Keratinocyte (primary cell): ENCODE results near the gene DEPDC5. TPM values are rescaled to one million over a fixed set of nuclear protein-coding genes. Genes with fewer than 3 reads are reported as not detected.

ENCODE experiments used
- DNase-seq: peaks from one replicate; pipeline ENCODE4 v3.0.0-alpha.2; 2011; ENCODE audit warnings: low read depth, missing footprints, low spot score
- FAIRE-seq: peaks from 2 replicates; lab custom pipeline; 2011; peaks lifted over from hg19 to GRCh38; lab: Jason Lieb, UNC
- H2AFZ ChIP-seq: 2 replicates; pipeline ENCODE4 v1.6.0; 2012; ENCODE audit warnings: low read length, control low read depth, inconsistent platforms; ENCODE audit not compliant: control insufficient read depth
- H3K27ac ChIP-seq: 2 replicates; pipeline ENCODE4 v1.5.1; 2011; ENCODE audit warnings: low read length; ENCODE audit not compliant: control insufficient read depth, insufficient read depth
- H3K27me3 ChIP-seq: 3 replicates; pipeline ENCODE4 v1.6.0; 2011; ENCODE audit warnings: low read length; ENCODE audit not compliant: control insufficient read depth, insufficient read depth; ENCODE audit errors: extremely low read depth
- H3K36me3 ChIP-seq, 2 experiments: 2 replicates in 1 of 2; 3 replicates in 1 of 2; pipeline ENCODE4 v1.5.1; 2011; ENCODE audit warnings: low read length in 2 of 2, mild to moderate bottlenecking in 1 of 2; ENCODE audit not compliant: control insufficient read depth in 2 of 2, insufficient read depth in 2 of 2; ENCODE audit errors: extremely low read depth in 1 of 2
- H3K4me1 ChIP-seq: 3 replicates; pipeline ENCODE4 v1.5.1; 2011; ENCODE audit warnings: low read length; ENCODE audit not compliant: control insufficient read depth, insufficient read depth; ENCODE audit errors: extremely low read depth
- H3K4me2 ChIP-seq: 3 replicates; pipeline ENCODE4 v1.6.0; 2011; ENCODE audit warnings: low read depth, low read length; ENCODE audit not compliant: control insufficient read depth, insufficient read depth; ENCODE audit errors: extremely low read depth
- H3K4me3 ChIP-seq, 3 experiments: fragments of 200-600 bp in 1 of 3; sonication (generic) in 1 of 3; 2 replicates in 2 of 3; 3 replicates in 1 of 3; pipeline ENCODE4 v1.5.1; 2011 to 2016; ENCODE audit warnings: low read length in 3 of 3, mild to moderate bottlenecking in 3 of 3, control low read depth in 2 of 3, inconsistent platforms in 1 of 3, low read depth in 1 of 3, mixed read lengths in 1 of 3, mixed run types in 1 of 3, moderate library complexity in 1 of 3; ENCODE audit not compliant: control insufficient read depth in 2 of 3, insufficient read depth in 2 of 3; ENCODE audit errors: extremely low read depth in 1 of 3
- H3K79me2 ChIP-seq: 2 replicates; pipeline ENCODE4 v1.6.0; 2012; ENCODE audit warnings: low read length; ENCODE audit not compliant: control insufficient read depth, insufficient read depth
- H3K9ac ChIP-seq: 3 replicates; pipeline ENCODE4 v1.6.0; 2011; ENCODE audit warnings: low read length; ENCODE audit not compliant: control insufficient read depth, insufficient read depth; ENCODE audit errors: extremely low read depth
- H3K9me1 ChIP-seq: 3 replicates; pipeline ENCODE4 v1.6.0; 2011; ENCODE audit warnings: low read length; ENCODE audit not compliant: control insufficient read depth, insufficient read depth; ENCODE audit errors: extremely low read depth
- H3K9me3 ChIP-seq: 2 replicates; pipeline ENCODE4 v1.5.1; 2012; ENCODE audit warnings: low read depth, low read length; ENCODE audit not compliant: control insufficient read depth
- H4K20me1 ChIP-seq: 3 replicates; pipeline ENCODE4 v1.6.0; 2011; ENCODE audit warnings: low read length; ENCODE audit not compliant: control insufficient read depth, insufficient read depth; ENCODE audit errors: extremely low read depth
- CTCF ChIP-seq, 3 experiments: IDR thresholded peaks in 1 of 3; conservative IDR thresholded peaks in 1 of 3; optimal IDR thresholded peaks in 1 of 3; 2 replicates in 2 of 3; 3 replicates in 1 of 3; pipeline versions ENCODE3 to v1.5.1; 2011; ENCODE audit warnings: low read length in 3 of 3, mild to moderate bottlenecking in 3 of 3, moderate library complexity in 2 of 3, control low read depth in 1 of 3, inconsistent platforms in 1 of 3; ENCODE audit not compliant: insufficient read depth in 2 of 3; ENCODE audit errors: extremely low read depth in 1 of 3
- EZH2 ChIP-seq: IDR thresholded peaks from one replicate; pipeline ENCODE4 v1.6.1; 2012; ENCODE audit warnings: inconsistent platforms, mild to moderate bottlenecking, low read length, moderate library complexity
- dilution Hi-C: fragments of 300-500 bp; cut with MboI; formaldehyde crosslinking; loops from one replicate; pipeline ENCODE4 v1.7.0; 2020; ENCODE audit warnings: low sequenced_read_pairs; ENCODE audit not compliant: extremely low pct_ligation_motif_present
- polyA plus RNA-seq, 5 experiments: library from polyadenylated mRNA; depleted of rRNA in 3 of 5; stranded (reverse) in 3 of 5; stranded (forward) in 1 of 5; unstranded in 1 of 5; fragments of >200 nt; gene quantifications; 1 replicate in 1 of 5; 2 replicates in 3 of 5; 3 replicates in 1 of 5; pipeline versions ENCODE4 v1.2.1 to v1.2.3, GENCODE V29; 2011 to 2012; ENCODE audit warnings: missing spikeins in 2 of 5, low read depth in 1 of 5, low replicate concordance in 1 of 5

DEPDC5 gene
- polyA plus RNA-seq, 1 donor (not counting 4 experiments of a cell fraction or from before 2014, with no cell fraction given) = 9.7 TPM

- no peaks in the 10 kb centered on the region for H4K20me1 ChIP-seq
- no peak overlapping the region for H2AFZ ChIP-seq
- no peak overlapping the region for H3K4me3 ChIP-seq
- FAIRE-seq (no peak), DNase-seq (no peak)
- no peaks in the 10 kb centered on the region for H3K79me2 ChIP-seq
- H3K36me3 ChIP-seq = peaks cover 2 to 8% of the 10 kb centered on the region in 2 experiments
- no peaks in the 10 kb centered on the region for H3K9me3 ChIP-seq
- H3K4me1 ChIP-seq = peaks cover 33% of the 10 kb centered on the region
- H3K27ac ChIP-seq = peak overlapping the region; percentile 60
- H3K9ac ChIP-seq = no peak overlapping the region
- dilution Hi-C loops = no loop called here
- TF ChIP-seq CTCF (optimal IDR thresholded peaks at IDR 0.05 in 1 of 3, IDR thresholded peaks at IDR 0.05 in 1 of 3, conservative IDR thresholded peaks at IDR 0.05 in 1 of 3; ENCODE audit: extremely low read depth in 1 of 3, insufficient read depth in 2 of 3, low read length in 3 of 3) (no peak), EZH2 (no peak)
- H3K4me2 ChIP-seq = peak overlapping the region; percentile 37
- H3K27me3 ChIP-seq = no peaks in the 10 kb centered on the region
- H3K9me1 ChIP-seq = no peaks in the 10 kb centered on the region
Measured at GRCh38 chr22:31871480-31871879, 117.7 kb downstream of the DEPDC5 start.

- no peak for TF ChIP-seq EZH2
- TF ChIP-seq CTCF (optimal IDR thresholded peaks at IDR 0.05 in 1 of 3, IDR thresholded peaks at IDR 0.05 in 1 of 3, conservative IDR thresholded peaks at IDR 0.05 in 1 of 3; ENCODE audit: extremely low read depth in 1 of 3, insufficient read depth in 2 of 3, low read length in 3 of 3) = peak in 1 of 3 experiments; percentile 19
- Histone ChIP-seq H4K20me1 (no peaks in the 10 kb centered on the region), H3K9me1 (no peaks in the 10 kb centered on the region), H3K79me2 (no peaks in the 10 kb centered on the region), H3K9me3 (no peaks in the 10 kb centered on the region), H3K4me1 (peaks cover 35% of the 10 kb centered on the region), H2AFZ (no peak overlapping the region), H3K27me3 (no peaks in the 10 kb centered on the region), H3K36me3 (peaks cover 2 to 8% of the 10 kb centered on the region in 2 experiments), H3K4me2 (no peak overlapping the region), H3K27ac (no peak overlapping the region), H3K9ac (no peak overlapping the region), H3K4me3 (no peak overlapping the region)
- FAIRE-seq = peak; percentile 51
- no peak for DNase-seq
- dilution Hi-C loops = no loop called here
Measured at GRCh38 chr22:31872209-31872608, 118.4 kb downstream of the DEPDC5 start.
